ENCODE data around the gene MAP2.

The MAP2 gene

GRCh38 chr2:209519271-209519670, 95.4 kb downstream of the MAP2 start:
- FAIRE-seq (no peak), DNase-seq (ENCODE audit: insufficient read length, low spot score) (no peak)
- TF ChIP-seq SPI1 (IDR thresholded peaks at IDR 0.05; ENCODE audit: low read depth, low read length) (no peak), POLR2AphosphoS5 (IDR thresholded peaks at IDR 0.05; ENCODE audit: low read depth, low read length) (no peak), TAF1 (IDR thresholded peaks at IDR 0.05; ENCODE audit: low read depth, low read length) (no peak), POU2F2 (IDR thresholded peaks at IDR 0.05; ENCODE audit: low read depth, low read length) (no peak), POLR2A (IDR thresholded peaks at IDR 0.05; ENCODE audit: low read depth, low read length) (no peak), PAX5 (IDR thresholded peaks at IDR 0.05; ENCODE audit: insufficient read depth, low read length, severe bottlenecking) (no peak)

DNA sequence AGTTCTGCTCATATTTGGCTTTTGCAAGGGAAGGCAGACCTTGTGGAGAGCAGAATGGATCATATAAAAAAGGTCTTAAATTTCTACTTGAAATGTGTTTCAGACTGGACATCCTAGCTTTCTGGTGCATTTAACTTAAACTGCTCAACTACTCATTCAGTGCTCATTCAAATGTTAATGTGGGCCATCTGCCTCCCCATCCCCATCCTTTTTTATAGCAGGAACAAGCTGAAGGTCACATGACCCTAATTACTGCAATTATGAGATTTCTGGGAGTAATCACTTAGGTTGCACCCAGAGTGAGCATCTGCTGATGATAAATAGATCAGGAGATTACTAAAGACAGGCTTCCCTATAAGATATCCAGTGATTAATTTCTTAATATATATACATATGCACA, 96.1 kb downstream of the MAP2 start:
- TF ChIP-seq PAX5 (IDR thresholded peaks at IDR 0.05; ENCODE audit: insufficient read depth, low read length, severe bottlenecking) (no peak), SPI1 (IDR thresholded peaks at IDR 0.05; ENCODE audit: low read depth, low read length) (no peak), POU2F2 (IDR thresholded peaks at IDR 0.05; ENCODE audit: low read depth, low read length) (no peak), POLR2AphosphoS5 (IDR thresholded peaks at IDR 0.05; ENCODE audit: low read depth, low read length) (no peak), TAF1 (IDR thresholded peaks at IDR 0.05; ENCODE audit: low read depth, low read length) (no peak), POLR2A (IDR thresholded peaks at IDR 0.05; ENCODE audit: low read depth, low read length) (no peak)
- DNase-seq (ENCODE audit: insufficient read length, low spot score) (no peak), FAIRE-seq (no peak)

GRCh38 chr2:209523041-209523740, 99.3 kb downstream of the MAP2 start:
- DNase-seq (ENCODE audit: insufficient read length, low spot score) (no peak), FAIRE-seq (no peak)
- TF ChIP-seq PAX5 (IDR thresholded peaks at IDR 0.05; ENCODE audit: insufficient read depth, low read length, severe bottlenecking) = no peak
- no peak for TF ChIP-seq POU2F2 (IDR thresholded peaks at IDR 0.05; ENCODE audit: low read depth, low read length)
- TF ChIP-seq SPI1 (IDR thresholded peaks at IDR 0.05; ENCODE audit: low read depth, low read length) = no peak
- no peak for TF ChIP-seq POLR2A (IDR thresholded peaks at IDR 0.05; ENCODE audit: low read depth, low read length)
- no peak for TF ChIP-seq TAF1 (IDR thresholded peaks at IDR 0.05; ENCODE audit: low read depth, low read length)
- TF ChIP-seq POLR2AphosphoS5 (IDR thresholded peaks at IDR 0.05; ENCODE audit: low read depth, low read length) = no peak

DNA sequence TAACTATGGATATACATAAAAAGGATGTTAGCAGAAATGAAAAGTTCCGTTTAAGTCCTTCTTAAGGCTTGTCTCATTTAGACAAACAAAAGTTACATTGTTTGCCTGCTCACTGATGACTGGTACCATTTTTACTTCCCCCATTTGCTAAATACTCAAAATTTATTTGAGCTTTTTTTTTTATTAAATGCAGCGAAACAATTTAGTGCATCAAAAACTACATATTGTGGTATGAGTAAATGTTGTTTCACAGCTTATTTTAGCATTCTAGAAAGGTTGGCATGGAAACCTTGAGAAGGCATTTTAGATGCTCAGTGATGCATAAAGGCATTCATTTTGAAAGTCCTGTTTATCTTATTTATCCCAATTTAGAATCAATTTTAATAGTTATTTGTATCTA, 100.0 kb downstream of the MAP2 start:
- no peak for DNase-seq (ENCODE audit: insufficient read length, low spot score)
- TF ChIP-seq PAX5 (IDR thresholded peaks at IDR 0.05; ENCODE audit: insufficient read depth, low read length, severe bottlenecking) (peak; percentile 77), TAF1 (IDR thresholded peaks at IDR 0.05; ENCODE audit: low read depth, low read length) (no peak), POU2F2 (IDR thresholded peaks at IDR 0.05; ENCODE audit: low read depth, low read length) (no peak)
- FAIRE-seq = no peak

GRCh38 chr2:209525331-209525730, 101.5 kb downstream of the MAP2 start:
- DNase-seq (ENCODE audit: insufficient read length, low spot score) = no peak
- no peak for TF ChIP-seq POU2F2 (IDR thresholded peaks at IDR 0.05; ENCODE audit: low read depth, low read length)
- no peak for TF ChIP-seq PAX5 (IDR thresholded peaks at IDR 0.05; ENCODE audit: insufficient read depth, low read length, severe bottlenecking)
- no peak for TF ChIP-seq POLR2AphosphoS5 (IDR thresholded peaks at IDR 0.05; ENCODE audit: low read depth, low read length)
- no peak for TF ChIP-seq SPI1 (IDR thresholded peaks at IDR 0.05; ENCODE audit: low read depth, low read length)
- no peak for TF ChIP-seq TAF1 (IDR thresholded peaks at IDR 0.05; ENCODE audit: low read depth, low read length)
- no peak for TF ChIP-seq POLR2A (IDR thresholded peaks at IDR 0.05; ENCODE audit: low read depth, low read length)
- FAIRE-seq = no peak

DNA sequence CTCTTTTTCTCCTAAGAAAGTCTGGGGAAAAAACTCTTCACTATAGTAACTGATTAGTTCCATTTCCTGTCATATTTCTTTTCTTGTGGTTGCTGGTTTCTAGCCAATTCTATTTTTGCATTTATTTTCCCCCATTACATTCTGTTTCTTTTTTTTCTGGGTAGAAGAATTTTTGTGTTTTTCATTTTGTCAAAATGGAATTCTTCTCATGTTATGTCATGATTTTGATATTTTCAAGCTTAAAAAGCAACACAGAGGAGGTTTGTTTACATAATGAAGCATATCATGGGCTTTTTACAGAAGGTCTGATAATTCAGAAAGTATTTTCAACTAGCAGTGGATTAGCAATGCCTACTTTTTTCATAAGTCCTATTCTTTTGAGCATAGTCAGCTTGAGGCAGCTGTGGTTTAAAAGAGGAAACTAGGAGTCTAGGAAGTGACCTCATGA, 102.0 kb downstream of the MAP2 start:
- no peak for DNase-seq (ENCODE audit: insufficient read length, low spot score)
- no peak for TF ChIP-seq SPI1 (IDR thresholded peaks at IDR 0.05; ENCODE audit: low read depth, low read length)
- TF ChIP-seq POLR2AphosphoS5 (IDR thresholded peaks at IDR 0.05; ENCODE audit: low read depth, low read length) = no peak
- TF ChIP-seq POU2F2 (IDR thresholded peaks at IDR 0.05; ENCODE audit: low read depth, low read length) = no peak
- TF ChIP-seq PAX5 (IDR thresholded peaks at IDR 0.05; ENCODE audit: insufficient read depth, low read length, severe bottlenecking) = no peak
- no peak for TF ChIP-seq POLR2A (IDR thresholded peaks at IDR 0.05; ENCODE audit: low read depth, low read length)
- TF ChIP-seq TAF1 (IDR thresholded peaks at IDR 0.05; ENCODE audit: low read depth, low read length) = no peak

DNA sequence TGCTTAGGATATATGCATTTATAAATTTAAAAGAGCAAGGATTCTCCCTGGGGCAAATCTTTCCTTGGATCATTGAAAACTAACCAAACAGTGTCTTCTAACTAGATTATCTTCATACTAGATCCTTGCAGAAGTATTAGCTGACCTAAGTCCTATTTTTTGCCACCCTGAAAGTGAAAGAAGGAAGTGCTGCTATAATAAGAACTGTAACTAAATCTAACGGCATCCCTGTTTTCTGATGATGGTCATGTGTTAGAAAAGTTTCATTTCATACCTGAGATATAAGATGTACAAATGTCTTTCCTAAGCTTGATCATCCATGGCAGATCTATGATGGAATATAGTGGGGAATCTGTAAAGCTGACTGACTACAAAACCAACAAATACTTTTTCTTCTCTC, 102.7 kb downstream of the MAP2 start:
- TF ChIP-seq POU2F2 (IDR thresholded peaks at IDR 0.05; ENCODE audit: low read depth, low read length) (no peak), PAX5 (IDR thresholded peaks at IDR 0.05; ENCODE audit: insufficient read depth, low read length, severe bottlenecking) (no peak), SPI1 (IDR thresholded peaks at IDR 0.05; ENCODE audit: low read depth, low read length) (peak; percentile 73), TAF1 (IDR thresholded peaks at IDR 0.05; ENCODE audit: low read depth, low read length) (no peak)
- no peak for FAIRE-seq
- no peak for DNase-seq (ENCODE audit: insufficient read length, low spot score)

More for the DNA sequence above, 102.0 kb downstream of the MAP2 start:
- no peak for FAIRE-seq

- DNase-seq (ENCODE audit: insufficient read length, low spot score) = no peak
- TF ChIP-seq PAX5 (IDR thresholded peaks at IDR 0.05; ENCODE audit: insufficient read depth, low read length, severe bottlenecking) (no peak), TAF1 (IDR thresholded peaks at IDR 0.05; ENCODE audit: low read depth, low read length) (no peak), POU2F2 (IDR thresholded peaks at IDR 0.05; ENCODE audit: low read depth, low read length) (no peak), SPI1 (IDR thresholded peaks at IDR 0.05; ENCODE audit: low read depth, low read length) (no peak), POLR2A (IDR thresholded peaks at IDR 0.05; ENCODE audit: low read depth, low read length) (no peak), POLR2AphosphoS5 (IDR thresholded peaks at IDR 0.05; ENCODE audit: low read depth, low read length) (no peak)
- no peak for FAIRE-seq
Measured at GRCh38 chr2:209529579-209529978, 105.7 kb downstream of the MAP2 start.

- DNase-seq (ENCODE audit: insufficient read length, low spot score) (no peak), FAIRE-seq (no peak)
- TF ChIP-seq POLR2A (IDR thresholded peaks at IDR 0.05; ENCODE audit: low read depth, low read length) (no peak), PAX5 (IDR thresholded peaks at IDR 0.05; ENCODE audit: insufficient read depth, low read length, severe bottlenecking) (no peak), POU2F2 (IDR thresholded peaks at IDR 0.05; ENCODE audit: low read depth, low read length) (no peak), SPI1 (IDR thresholded peaks at IDR 0.05; ENCODE audit: low read depth, low read length) (no peak), POLR2AphosphoS5 (IDR thresholded peaks at IDR 0.05; ENCODE audit: low read depth, low read length) (no peak), TAF1 (IDR thresholded peaks at IDR 0.05; ENCODE audit: low read depth, low read length) (no peak)
Measured at GRCh38 chr2:209532321-209532720, 108.5 kb downstream of the MAP2 start.

DNA sequence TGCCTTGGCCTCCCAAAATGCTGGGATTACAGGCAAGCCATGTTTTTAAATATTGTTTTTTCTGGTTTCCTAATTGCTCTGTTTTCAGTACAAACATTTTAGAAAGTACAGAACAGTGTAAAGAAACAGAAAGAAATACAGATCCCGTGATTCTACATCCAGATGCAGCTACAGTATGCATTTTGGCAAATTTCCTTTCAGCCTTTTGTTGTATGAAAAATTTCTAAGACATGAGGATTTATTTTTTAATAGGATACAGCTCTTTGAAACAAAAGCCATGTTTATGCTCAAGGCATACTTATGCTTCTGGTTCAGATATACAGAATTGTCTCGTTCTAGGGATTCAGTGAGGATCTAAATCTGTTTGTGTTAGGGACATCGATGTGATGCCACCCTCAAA, 109.5 kb downstream of the MAP2 start:
- TF ChIP-seq POLR2A (IDR thresholded peaks at IDR 0.05; ENCODE audit: low read depth, low read length) (no peak), TAF1 (IDR thresholded peaks at IDR 0.05; ENCODE audit: low read depth, low read length) (no peak), SPI1 (IDR thresholded peaks at IDR 0.05; ENCODE audit: low read depth, low read length) (no peak), POU2F2 (IDR thresholded peaks at IDR 0.05; ENCODE audit: low read depth, low read length) (no peak), PAX5 (IDR thresholded peaks at IDR 0.05; ENCODE audit: insufficient read depth, low read length, severe bottlenecking) (no peak)
- FAIRE-seq (no peak), DNase-seq (ENCODE audit: insufficient read length, low spot score) (no peak)

Measured in GM12891 (cell line).